HTR-8/SVneo (cell line): ENCODE data around the gene ALDH1A1.

Source experiments
- DNase-seq: peaks from one replicate; pipeline ENCODE4 v3.0.0; 2011; ENCODE audit warnings: low spot score, mixed read lengths; ENCODE audit not compliant: insufficient read length
- FAIRE-seq: peaks from 2 replicates; lab custom pipeline; 2011; peaks lifted over from hg19 to GRCh38; lab: Jason Lieb, UNC

The ALDH1A1 gene

DNA sequence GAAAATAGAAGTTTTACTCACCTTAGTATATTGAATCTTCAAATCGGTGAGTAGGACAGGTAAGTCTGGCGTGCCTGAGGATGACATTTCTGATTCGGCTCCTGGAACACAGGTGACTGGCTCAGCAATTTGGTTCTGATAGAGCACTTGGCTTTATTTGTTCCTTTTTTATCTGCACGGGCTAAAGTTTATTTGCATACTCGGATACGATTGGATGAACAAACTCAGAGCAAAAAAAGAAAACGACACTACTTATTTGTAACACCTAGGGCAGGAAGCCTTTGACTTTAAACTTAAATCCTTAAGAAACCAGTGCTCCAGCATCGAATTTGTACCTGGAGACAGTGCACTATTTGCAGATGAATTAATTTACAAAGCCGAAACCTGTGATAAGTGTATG lies at the start of gene ALDH1A1:
Gene ALDH1A1, minus strand, starts transcription at position 140 of the 400 bp plus-strand sequence. Its CDS starts 53 bp downstream, at position 87.
- no peak for DNase-seq
- FAIRE-seq, result no peak

DNA sequence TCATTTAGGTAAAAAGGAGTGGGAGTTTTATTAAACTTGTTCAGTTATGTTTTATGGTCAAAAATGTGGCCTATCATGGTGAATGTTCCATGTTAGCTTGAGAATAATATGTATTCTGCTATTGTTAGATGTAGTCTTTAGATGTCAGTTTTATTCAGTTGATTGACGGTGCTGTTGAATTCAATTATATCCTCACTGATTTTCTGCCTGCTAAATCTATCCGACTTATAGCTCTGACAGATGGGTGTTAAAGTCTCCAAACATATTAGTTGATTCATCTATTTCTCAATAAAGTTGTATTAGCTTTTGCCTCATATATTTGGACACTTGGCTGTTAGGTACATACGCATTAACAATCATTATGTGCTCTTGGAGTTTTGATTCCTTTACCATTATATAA lies 49.0 kb upstream of the ALDH1A1 start:
- FAIRE-seq, result no peak

DNA sequence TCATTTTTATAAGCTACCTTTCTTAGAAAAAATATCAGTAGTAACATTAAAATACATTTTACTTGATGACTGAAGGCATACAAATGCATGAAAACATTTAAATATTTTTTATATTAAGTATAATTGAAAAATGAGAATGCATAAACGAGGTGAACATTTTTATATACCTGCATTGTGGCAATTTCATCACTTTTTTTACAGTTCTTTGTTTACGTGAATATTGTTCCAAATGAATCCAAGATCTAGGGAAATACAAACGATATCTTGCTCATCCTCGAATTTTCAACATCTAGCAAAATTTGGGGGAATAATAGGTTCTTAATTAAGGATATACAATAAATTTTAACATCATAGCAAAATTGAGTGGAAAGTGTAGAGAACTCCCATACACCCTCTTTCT lies 45.5 kb upstream of the ALDH1A1 start:
- FAIRE-seq, result no peak
- DNase-seq, result no peak

More for the DNA sequence above, 49.0 kb upstream of the ALDH1A1 start:
- no peak for DNase-seq

DNA sequence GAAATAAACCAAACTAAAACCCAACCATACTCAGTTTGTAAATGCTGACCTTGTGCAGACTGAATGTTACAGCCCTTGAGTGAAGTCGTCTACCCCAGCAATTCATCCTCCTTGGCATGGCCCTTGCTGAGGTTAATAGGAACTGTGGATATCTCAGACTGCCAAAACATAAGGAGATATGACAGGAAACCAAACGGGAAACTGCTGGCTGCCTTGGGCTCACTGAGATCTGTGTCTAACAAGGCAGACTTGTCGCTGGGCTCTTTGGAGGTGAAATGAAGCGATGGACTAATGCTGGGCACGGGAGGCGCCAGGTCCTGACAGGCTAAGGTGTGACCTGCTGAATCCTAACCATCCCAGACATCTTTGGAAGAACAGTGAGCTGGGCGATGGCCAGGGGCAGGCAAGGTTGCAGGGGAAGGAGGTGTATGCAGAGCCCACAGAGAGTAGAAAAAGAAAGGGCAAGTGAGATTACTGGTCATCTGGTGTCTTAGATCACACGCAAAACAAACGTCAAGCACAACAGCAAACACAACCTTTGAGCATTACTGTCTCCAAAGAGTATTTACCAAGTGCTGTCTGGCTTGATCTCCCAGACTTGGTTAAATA lies 44.6 kb upstream of the ALDH1A1 start:
- DNase-seq, result no peak
- FAIRE-seq, result no peak

DNA sequence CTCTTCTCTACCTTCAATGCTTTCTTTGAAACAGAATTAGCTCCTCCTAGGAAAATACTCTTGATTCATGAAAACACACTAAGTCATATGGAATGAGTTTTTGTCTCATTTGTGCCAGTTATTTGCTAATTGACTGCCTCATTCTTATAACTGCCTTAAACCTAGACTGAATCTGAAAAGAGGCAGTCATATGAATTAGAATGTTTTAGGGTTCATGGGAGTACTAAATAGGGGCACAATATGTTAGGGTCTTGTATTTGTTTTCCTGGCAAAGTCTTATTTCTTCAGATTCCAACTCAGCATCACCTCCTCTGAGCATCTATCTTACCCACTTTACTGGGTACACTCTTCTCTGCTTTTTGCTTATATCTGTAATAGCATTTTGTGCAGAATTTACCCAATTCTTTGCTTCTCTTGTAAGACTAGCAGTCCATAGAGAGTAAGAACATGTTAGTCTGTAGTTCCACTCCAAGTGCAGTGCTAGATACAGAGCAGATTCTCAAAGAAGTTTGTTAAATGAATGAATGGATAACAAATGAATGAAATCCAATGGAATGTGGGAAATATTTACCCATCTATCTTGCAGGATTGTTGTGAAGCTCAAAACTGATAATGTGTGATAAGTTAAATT lies 43.9 kb upstream of the ALDH1A1 start:
- FAIRE-seq (no peak), DNase-seq (no peak)

DNA sequence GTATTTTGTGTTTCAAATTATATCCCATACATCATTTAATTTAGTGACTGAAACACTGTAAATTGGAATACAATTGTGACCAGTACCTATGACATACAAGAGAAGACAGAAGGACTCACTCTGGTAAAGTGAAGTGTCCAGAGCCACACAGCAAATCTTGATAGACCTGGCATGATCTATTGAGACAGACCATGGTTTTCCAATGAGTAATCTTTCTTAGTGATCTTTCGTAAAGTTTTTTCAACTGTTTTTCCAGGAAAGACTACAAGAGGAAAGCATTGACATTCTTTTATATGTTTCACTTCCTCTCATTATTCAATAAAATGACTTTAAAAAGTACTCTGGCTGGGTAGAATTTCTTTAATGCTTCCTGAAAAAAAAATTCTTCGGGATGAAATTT lies 43.3 kb upstream of the ALDH1A1 start:
- DNase-seq (no peak), FAIRE-seq (no peak)

DNA sequence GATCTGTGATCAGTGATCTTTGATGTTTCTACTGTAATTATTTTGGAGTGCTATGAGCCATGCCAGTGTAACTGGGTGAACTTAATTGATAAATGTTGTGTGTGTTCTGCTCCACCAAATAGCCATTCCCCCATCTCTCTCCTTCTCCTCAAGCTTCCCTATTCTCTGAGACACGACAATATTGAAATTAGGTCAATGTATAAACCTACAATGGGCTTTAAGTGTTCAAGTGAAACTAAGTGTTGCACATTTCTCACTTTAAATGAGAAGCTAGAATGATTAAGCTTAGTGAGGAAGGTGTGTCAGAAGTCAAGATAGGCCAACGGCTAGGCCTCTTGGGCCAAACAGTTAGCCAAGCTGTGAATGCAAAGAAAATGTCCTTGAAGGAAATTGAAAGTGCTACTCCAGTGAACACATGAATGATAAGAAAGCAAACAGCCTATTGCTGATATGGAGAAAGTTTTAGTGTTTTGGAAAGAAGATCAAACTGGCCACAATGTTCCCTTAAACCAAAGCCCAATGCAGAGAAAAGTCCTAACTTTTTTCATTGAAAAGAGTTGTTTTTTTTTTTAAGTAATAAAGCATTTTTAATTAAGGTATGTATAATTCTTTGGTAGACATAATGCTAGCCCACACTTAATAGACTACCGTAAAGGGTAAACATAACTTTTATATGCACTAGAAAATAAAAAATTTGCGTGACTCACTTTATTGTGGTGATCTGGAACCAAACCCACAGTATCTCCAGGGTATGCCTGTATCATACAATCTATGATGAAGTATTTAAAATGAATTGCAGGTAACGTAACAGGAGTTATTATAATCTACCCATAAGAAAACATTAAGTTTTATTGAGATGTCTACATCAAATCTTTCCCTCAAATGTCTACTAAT lies 42.5 kb upstream of the ALDH1A1 start:
- DNase-seq, result no peak
- no peak for FAIRE-seq

DNA sequence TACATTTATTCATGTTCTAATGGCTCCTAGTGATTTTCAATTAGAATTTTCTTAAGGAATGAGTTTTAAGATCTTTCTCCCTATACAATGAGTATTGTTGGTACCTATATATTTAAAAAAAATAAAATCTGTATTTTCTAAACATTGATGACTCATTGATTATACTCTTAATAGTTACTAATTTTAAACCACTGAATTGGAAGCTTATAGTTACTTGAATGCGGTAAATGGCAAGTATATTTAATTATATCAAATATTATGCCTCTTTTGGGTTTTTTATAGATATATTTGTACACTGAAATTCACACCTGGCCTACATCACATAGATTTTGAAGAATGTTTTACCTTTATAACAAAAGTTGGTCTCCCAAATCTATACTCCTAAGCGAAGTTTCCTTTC lies 38.9 kb upstream of the ALDH1A1 start:
- no peak for DNase-seq
- FAIRE-seq, result no peak

DNA sequence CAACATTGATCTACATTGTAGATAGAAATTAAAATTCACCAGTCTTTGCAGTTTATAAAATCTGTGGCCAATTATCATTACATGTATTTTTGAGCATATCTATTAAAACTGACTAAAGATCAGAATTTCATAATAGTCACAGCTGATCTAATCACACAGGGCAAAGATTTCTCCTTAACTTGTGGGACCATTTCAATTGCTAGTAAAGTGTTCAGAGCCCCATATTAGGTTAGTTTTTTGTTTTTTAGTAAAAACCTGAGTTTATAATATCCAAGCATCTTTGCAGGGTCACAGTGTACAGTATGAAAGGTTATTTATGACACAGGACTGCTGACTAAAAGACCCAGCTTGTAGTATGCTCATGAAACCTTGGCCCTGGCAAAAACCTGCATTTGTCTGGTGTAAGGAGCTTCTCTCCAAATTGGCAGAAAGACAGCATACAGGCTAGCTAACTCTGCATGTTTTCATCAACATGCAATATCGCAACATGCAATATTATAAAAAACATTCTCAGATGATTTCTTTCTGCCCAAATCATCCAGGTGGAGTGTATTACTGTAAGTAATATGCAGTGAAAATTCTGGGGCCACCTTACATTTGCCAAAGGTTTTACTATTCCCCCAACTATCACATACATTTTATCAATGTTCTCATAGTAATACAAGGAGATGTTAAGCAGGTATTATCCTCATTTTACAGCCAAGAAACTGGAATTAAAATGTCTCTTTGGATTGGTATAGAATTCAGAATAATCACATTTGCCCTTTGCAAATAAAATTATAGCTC lies 37.7 kb upstream of the ALDH1A1 start:
- FAIRE-seq (no peak), DNase-seq (no peak)

DNA sequence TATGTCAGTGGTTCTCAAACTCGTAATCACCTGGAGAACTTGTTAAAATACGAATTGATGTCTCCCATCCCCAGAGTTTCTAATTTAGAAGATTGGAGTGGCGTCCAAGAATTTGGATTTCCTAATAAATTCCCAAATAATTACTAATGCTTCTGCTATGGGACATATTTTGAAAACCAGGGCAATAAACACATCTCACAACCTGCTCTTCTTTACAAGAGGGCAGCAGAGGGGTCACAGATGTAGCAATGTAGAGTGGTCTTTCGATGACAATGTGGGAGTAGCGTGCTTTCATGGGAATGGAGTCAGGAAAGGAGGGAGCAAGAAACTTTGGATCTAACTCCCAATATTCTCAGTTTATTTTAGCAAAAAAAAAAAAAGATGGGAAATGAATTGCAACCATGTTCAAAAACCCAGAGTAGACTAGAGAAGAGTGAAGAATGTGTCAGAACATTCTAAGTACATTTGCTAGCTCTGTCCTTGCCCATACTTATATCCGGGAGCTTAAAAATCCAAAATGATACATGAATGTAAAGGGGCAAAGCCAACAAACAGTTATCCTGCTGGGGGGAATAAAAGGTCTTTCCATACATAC lies 33.8 kb upstream of the ALDH1A1 start:
- DNase-seq, result no peak
- FAIRE-seq, result no peak

DNA sequence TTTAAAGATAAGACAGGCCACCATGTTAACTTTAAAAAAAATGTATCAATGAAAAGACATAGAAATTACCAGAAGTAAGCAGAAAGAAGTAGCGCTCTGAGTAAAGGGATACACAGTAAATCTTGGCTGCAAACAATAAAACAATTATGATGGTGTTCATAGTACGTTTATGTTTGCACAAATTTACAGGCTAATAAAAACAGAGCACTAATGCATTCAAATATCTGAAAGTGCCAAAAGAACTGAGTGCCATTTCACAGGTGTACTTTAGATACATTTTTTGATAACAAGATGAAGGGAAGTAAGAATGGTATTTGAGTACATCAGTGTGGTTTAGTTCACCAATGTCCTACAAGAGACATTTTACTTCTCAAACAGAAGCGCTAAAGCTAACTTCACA lies 32.9 kb upstream of the ALDH1A1 start:
- no peak for FAIRE-seq
- no peak for DNase-seq

DNA sequence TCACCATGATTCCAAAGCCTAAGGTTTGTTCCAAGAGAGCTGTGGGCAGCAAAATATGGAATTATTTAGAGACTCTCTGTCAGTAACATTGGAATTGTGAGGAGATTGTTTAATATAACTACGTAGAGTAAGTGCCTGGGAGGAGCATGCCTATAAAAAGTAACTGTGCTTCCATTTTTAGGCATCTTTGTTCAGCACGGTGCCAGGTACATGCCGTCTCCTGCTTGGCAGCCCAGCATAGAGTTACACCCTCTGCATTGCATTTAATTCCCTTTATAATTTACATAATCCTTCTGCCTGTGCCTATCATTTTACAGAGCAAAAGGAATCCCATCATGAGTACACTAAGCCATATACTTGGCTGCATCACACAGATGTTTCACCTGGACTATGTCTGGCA lies 32.1 kb upstream of the ALDH1A1 start:
- no peak for DNase-seq
- FAIRE-seq, result no peak

DNA sequence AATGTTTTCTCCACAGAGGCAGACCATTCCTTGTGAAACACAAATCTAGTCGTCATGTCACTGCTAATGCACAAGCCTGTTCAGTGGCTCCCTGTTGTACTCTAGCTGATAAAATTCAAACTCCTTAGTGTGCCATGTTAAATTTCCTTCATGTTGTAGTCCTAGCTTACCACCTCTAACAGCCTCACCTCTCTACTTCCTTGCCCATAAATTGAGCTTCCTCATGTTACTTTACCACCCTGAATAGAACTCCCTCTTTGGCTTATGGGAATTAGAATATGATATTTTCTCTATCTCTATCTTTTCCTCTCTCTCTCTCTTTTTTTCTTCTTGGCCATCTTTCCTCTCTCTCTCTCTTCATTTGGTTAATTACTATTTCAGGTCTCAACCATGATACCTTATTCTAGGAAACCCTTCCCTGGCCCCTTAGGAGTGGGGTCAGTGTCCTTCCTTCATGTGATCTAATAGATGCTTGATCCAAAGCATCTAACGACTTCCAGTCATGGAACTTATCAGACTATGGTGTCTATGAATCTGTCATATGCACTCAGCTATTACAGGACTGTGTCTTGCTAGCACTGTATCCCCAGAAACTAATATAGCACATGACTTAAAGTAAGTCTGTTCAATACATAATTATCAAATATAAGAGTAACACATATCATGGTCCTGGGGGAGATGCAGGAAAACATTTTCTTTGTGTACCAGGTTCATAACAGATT lies 31.5 kb upstream of the ALDH1A1 start:
- FAIRE-seq (no peak), DNase-seq (no peak)

DNA sequence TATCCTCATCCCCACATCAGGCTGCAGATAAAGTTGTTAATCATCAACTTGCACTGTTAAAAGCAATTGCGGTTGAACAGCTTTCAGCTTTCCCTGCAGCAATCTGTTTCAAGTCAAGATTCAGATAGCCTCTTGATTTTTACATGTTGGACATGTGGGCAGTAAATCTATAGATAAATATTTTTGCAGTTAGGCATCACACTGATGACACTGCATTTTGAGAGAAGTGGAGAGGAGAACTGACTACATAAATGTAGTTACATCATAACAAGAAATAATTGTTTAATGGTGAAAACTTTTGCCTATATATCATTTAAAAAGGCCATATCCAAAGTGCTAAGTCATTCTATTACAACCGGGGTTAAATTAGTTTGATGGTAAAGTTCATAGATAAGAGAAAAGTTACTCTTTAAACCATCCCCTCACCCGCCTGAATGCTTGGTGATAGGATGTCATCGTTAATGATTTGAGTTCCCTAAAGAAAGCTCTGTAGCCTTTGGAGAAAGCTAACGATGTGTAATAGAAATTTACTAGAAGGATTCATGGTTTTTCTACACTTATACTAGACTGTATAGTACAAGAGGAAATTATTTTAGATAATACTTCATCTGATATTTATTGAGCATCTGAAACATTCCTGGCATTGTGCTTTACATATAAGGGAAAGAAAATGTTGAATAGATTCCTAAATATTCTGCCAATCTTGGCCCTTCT lies 30.8 kb upstream of the ALDH1A1 start:
- FAIRE-seq, result no peak
- no peak for DNase-seq

DNA sequence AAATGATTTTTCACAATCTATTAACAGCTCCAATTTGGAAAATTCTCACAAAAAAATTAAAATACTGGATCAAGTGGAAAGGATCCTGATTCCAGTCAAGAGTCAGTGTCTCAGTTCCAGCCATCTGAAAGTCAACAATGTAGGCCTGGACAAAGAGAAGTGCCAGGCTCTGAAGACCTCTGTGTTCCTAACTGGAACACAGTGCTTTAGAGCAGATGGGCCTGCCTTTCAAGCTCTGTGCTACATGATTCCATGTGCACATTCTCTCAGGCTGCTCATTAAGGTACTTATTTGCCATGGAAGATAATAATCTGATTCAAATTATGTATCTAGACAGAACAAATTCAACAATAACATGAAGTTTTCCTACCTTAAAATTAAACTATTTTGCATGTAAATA lies 30.2 kb upstream of the ALDH1A1 start:
- DNase-seq, result no peak
- FAIRE-seq, result no peak

DNA sequence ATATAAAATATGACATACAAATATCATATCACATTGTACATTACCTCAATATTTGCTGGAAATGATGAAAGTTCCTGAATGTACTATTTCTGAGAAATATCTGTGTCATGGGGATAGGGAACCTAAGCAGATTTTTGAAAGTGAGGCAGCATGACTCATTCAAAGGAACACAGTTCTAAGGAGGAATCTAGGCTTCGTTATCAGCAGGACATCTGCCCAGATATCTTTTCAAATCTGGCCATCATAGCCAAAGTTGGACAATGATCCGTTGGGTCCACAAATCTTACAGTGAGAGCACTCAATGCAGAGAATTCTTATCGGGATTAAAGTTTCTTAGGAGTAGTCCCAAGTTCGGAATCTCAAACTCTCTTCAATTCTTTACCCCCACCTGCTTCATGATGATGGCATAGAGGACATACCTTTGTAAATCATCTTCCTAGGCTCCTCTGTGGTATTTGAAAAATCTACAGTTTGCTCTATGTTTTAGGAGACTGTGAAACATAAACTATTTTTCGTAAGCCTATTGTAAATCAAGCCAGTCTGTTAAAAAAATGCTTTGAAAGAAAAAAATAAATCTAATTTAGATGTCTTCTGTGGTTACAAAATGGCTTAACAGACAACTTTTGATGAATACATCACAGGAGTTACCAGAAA lies 29.4 kb upstream of the ALDH1A1 start:
- no peak for FAIRE-seq
- DNase-seq, result no peak

DNA sequence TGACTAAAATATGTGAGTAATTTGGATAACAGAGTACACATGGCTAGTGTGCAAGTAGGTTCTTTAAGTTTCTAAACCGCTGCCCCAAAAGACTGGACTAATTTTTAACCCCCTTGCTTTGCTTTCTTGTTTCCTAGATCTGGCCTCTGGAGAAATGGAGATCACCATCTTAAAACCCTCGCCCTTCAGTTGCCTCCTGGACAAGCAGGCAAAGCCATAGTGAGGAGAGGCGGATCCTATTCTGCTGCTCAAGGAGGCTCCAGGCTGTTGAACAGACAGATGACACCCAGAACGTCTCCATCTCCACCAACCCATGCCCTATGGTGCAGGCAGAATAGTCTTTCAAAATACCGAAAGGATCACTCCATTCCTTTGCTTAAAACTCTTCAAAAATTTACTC lies 28.6 kb upstream of the ALDH1A1 start:
- FAIRE-seq (no peak), DNase-seq (no peak)

DNA sequence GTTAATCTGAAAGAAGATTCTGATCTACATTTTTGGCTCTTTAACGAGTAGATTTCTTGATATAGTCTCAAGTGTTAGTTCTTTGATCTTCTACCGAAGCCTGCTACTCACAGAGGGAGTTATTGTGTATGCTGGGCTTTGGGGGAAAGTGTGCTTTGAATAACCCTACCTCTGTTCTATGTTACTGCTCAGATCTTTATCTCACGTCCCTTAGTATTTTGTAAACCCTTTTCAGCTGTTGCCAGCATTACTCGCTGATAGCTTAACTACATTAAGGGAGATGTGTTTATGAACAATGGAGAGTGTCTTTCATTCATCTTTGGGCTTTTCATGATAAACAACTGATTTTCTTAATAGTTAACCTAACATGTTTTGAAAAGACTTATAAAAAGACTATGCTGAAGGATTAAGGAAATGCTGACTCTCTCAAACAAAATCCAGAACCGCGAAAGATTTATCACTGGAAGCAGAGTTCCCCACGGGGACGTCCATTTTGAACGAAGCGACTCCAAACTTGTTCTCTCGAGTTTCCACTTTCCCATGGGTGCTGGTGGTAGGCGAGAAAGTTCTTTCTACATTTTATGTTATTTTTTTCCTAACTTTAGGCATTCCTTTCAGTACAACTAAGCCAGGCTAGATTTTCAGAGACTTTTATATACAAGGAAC lies 27.9 kb upstream of the ALDH1A1 start:
- DNase-seq (no peak), FAIRE-seq (no peak)
